GM18498 (cell line): Measurements from ENCODE around the gene RPP25L.

Experiments used
- ATAC-seq: cut with Tn5 transposase; IDR thresholded peaks from one replicate; pipeline ENCODE4 v1.9.1; 2021; ENCODE audit warnings: mild to moderate bottlenecking, moderate library complexity; ENCODE audit not compliant: unreplicated experiment

Gene RPP25L

GRCh38 chr9:34588671-34589635, 22.9 kb downstream of the RPP25L start:
- no peak for ATAC-seq

DNA sequence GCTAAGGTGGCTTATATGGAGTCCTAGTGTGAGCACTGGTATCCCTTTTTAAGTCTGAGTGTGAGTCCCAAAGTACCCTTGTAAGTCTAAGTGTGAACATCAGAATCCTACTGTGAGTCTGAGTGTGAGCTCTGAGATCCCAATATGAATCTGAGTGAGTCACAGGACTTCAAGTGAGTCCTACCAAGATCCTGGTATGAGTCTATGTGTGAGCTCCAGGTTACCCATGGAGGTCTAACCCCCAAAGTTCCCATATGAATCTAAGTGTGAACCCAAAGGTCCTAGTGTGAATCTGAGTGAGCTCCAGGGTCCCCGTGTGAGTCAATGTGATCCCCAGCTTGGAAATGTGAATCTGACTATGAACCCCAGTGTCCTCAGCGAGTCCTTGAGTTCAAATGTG, 24.6 kb downstream of the RPP25L start:
- ATAC-seq = no peak

DNA sequence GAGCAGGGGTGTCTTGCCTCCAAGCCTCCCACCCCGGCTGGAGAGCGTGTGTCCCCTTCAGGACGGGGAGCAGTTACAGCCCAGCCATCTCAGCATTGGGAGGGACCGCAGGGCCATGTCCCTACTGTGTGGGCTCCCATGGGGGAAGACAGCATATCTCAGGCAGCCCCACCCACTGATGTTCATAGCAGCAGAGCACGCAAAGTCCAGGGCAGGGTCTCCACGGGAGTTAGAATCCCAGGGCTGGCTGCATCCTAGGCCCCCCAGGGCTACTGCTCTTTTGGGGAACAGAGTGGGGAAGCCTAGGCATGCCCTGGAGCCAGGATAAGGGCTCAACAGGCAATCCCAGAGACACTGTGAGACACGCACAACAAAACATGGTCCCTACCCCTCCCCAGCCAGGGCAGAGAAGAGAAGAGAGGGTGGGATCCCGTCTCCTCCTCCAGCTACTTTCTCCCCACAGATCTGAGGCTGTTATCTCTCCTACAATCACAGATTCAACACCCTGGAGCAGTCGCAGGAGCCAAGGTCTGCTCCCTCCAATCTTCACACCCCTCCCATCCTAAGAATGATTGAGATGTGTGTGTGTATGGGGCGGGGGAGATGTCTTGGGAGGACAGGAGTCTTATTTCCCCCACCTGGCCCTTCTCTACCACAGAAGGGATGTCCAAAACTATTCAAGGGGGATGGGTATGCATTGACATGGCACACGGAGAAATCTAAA, 25.8 kb downstream of the RPP25L start:
- no peak for ATAC-seq

DNA sequence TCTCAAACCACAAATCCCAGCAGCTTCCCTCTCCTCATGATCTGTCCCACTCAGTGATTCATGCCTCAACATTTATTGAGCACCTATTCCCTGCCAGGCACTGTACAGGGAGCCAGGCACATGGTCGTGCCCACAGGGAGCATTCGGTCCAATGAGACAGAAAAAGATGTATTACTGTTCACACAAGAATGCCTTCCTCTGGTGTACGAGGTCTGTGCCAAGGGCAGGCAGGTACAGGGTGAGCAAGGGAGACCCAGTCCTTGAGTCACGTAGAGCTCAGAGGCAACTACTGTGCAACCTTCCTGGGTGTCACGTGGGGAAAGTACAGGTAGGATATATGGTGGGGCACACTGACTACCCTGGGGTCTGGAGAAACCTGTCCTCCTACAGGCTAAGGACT, 26.9 kb downstream of the RPP25L start:
- ATAC-seq = no peak

DNA sequence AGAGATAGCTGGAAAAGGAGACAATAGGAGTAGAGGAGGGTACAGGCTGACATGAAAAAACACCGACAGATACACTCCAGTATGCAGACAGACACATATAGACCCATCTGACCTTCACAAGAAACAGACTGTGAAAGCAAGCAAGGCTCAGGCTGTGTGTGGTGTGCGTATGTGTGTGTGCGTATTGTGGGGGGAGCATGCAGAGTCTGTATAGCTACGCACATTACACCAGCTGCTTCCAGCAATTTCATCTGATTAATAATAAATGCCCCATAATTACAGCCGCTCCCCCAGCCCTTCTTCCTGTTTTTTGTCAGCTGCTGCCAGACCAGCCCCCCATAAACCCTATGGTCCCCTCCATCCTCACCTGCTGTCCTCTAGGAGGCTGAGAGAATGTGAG, 29.1 kb downstream of the RPP25L start:
- ATAC-seq = no peak

DNA sequence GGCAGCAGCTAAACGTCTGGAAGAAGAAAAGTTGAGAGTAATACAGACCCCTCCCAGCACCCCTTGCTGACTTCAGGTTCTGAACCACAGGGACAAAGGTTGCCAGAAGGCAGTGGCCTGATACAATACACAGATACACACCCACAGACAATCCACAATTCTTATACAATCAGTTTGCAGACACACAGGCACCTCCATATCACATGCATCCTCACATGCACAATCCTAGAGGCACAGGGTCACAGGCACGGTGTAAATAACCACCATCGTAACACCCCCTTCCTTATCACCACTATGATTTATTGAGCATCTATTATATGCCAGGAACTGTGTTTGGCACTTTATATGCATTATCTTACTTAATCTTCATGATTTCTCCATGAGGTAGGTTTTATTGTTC, 30.6 kb downstream of the RPP25L start:
- no peak for ATAC-seq

GRCh38 chr9:34580358-34580757, 31.5 kb downstream of the RPP25L start:
- no peak for ATAC-seq

DNA sequence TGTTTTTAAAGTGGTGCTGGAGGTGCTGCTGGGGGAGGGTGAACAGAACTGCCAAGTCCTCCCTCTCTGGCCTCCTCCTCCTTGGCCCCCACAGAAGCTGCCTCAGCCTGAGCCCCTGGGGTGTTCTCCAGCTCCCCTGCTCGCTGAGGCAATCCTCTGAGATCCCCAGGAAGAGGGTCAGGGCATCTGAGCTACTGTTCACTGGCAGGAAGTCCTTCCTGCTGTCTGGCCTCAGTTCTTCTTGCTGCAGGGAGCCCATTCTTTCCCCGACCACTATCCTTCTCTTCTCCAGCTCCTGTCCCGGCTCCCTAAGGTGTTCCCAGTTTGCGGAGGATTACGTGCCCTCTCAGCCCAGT, 32.1 kb downstream of the RPP25L start:
- ATAC-seq = no peak

- no peak for ATAC-seq
Observed at GRCh38 chr9:34579104-34579807, 32.6 kb downstream of the RPP25L start.

DNA sequence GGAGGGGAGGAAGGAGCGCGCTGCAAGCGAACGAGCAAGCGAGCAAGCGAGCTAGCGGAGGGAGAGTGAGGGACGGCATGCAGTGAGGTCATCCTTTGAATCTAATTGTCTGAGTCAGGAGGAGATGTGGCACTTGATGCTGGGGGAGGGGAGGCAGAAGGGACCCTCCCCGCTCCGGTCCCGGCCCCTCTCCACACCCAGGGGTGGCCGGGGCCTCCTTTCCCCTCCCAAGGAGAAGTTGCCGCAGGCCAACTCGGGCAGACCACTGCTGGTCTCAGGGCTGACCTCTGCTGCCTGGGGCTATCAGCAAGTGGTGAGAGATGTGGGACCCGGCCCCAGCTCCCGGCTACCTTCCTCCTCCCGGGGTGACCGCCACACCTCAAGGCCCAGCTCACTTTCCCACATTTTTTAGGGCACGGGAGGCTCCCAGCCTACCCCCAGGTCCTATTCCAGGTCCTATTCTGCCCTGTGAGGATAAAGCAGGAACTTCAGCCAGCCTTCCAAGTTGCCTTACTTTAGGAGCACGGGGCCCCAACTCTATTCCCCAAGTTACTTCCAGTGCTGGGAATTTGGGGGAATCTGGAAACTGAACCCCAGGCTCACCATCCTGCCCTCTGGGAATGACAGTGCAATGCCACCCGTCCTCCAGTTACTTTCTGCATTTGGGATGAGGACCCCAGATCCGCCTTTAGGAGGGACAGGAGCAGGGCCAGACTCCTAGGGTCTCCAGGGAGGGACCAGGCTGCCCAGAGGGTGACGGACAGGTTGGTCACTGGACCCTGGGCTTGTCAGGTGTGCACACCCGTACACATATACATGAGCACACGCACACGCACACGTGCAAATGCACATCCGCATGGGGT, 33.4 kb downstream of the RPP25L start:
- no peak for ATAC-seq

GRCh38 chr9:34577400-34578240, 34.3 kb downstream of the RPP25L start:
- no peak for ATAC-seq

DNA sequence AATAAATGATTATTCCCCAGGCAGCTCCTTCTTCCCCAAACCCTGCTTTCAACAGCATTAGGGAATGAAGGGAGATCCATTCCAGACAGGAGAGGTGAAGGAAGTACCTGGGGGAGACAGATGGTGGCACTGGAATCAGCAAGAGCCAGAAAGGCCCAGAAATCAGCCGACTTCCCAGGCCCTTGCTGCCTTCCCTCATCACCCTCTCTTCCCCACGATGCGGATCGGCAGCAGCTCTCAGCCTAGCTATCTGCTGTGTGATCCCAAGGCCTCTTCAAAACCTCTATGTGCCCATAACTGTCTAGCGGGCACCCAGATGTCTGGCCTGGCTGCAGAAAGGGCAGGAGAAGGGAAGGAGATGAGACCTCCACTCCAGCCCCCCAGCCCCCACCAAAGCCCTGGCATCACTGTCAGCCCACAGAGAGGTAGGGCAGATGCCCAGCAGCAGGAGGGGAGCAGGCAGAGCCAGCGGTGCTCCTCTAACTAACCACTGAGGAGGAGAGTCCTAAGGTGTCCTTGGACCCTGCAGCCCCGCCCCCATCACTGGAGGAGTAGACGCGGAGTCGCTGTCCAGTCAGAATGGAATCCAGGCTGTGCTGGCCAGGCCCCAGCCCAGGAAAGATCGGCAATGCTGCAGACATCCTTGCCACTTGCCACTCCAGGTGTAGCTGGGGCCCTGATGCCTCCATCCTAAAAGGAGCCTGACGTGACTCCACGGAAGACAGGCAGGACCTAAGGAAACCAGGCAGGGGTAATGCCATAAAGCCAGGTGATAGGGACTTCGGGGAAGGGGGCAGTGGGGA, 35.1 kb downstream of the RPP25L start:
- ATAC-seq = no peak

GRCh38 chr9:34575862-34576596, 35.9 kb downstream of the RPP25L start:
- ATAC-seq = no peak

GRCh38 chr9:34575241-34575640, 36.7 kb downstream of the RPP25L start:
- ATAC-seq = no peak

- no peak for ATAC-seq
Observed at GRCh38 chr9:34574571-34574970, 37.3 kb downstream of the RPP25L start.

GRCh38 chr9:34573599-34574325, 38.1 kb downstream of the RPP25L start:
- ATAC-seq = no peak

DNA sequence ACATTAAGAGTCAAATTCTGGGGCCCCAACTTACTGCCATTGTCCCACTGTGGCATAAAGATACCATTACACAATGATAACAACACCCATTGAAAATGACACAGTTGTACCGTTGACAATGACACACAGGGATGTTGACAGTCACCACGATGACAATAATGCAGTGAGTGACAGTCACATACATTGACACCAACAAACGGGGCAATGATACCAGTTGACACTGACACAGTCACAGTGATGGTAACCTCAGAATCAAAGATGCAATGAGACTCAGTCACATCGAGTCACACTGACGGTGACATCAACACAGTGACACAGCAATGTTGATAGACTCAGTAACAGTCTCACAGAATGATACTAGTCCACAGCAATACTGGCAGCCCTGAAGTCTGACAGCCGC, 39.3 kb downstream of the RPP25L start:
- ATAC-seq = no peak

DNA sequence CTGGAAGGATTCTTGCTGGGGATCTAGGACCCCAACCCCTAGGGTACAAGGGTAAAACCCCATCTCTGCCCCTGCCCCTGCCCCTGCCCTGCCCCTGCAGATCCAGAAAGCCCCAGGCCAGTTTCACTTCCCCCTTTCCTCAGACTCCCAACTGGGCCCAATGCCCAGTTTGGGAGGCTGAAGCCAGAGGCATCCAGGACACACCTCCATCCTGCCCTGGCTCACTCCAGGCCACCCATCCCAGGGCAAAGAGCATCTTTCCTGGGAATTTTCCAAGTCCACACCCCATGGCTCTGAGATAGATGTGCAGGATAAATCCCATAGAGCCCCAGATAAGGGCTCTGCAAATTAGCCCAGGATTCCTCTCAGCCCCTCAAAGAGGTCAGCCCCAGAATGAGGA, 39.8 kb downstream of the RPP25L start:
- no peak for ATAC-seq
